Heart left ventricle (tissue), 13 donors: ENCODE measurements around the gene SCN4A.

Experiments
- POLR2A ChIP-seq, 2 donors: fragments of 450-650 bp; IDR thresholded peaks; one replicate each; pipeline ENCODE4 v1.6.1; 2017; ENCODE audit warnings: antibody characterized with exemption in 2 of 2, mild to moderate bottlenecking in 2 of 2, moderate library complexity in 2 of 2
- TF ChIP-seq, protein P1 (sequence below), 12 donors: fragments of 200-600 bp; sonication (generic) in 4 of 12; IDR thresholded peaks; one replicate each; pipeline versions ENCODE4 v1.5.0 to v1.8.0; 2018 to 2022; ENCODE audit warnings: antibody characterized with exemption in 12 of 12, mild to moderate bottlenecking in 5 of 12
- donor health status: ischemic (EF 13 %, LVEDD 7.1; RV severe dilation, severe dysfunction).
- donor health status: DM: no; HTN: yes; CAD: no.
- donor health status: DM: no; HTN: no; CAD: no.
- donor health status: ischemic (EF 25% LVEDD 6.9; RV normal size, moderate dysfunction).
- donor health status: ischemic (EF 25% LVEDD 5.7; RV mildly dilated, moderate dysfunction).
- donor health status: ischemic (EF 35%, LVEDD 5.7; RV mildly dilated, moderate dysfunction).
- donor health status: nonischemic (EF 11% LVEDD 7.7; RV severe dilation, severe dysfunction).
- donor health status: DM: yes; HTN: yes; CAD: no.
- donor health status: PGD.
- donor health status: ischemic (EF 29% LVEDD 5.4; RV normal size, mild dysfunction).
- donor health status: nonischemic (EF 23%, LVEDD 6.1; RV moderate dilation, normal function).

DNA sequence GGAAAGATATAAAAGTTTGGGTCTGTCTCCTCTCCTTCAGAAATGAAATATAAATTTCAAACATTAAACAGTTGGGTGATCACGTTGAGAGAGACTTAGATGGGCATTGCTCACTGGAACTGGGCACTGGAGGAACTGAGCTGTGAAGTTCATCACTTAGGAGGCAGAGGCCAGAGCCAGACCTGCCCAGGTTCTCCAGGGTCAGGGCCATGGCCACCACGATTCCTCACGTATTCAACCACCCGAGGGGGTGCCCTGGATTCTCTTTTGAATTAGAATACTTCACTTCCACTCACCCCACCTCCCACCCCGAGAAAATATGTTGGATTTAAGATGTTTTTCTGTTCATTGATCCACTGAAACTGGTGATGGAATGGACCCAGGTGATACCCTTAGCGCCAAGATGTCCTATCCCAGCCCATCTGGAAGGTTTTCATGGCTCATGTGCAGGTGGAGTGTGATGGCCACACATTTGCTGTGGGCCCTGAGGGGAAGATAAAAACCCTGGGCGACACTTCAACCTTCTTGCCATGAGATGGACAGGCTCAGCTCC is 31.6 kb upstream of the SCN4A start:
- TF ChIP-seq, protein P1, sequence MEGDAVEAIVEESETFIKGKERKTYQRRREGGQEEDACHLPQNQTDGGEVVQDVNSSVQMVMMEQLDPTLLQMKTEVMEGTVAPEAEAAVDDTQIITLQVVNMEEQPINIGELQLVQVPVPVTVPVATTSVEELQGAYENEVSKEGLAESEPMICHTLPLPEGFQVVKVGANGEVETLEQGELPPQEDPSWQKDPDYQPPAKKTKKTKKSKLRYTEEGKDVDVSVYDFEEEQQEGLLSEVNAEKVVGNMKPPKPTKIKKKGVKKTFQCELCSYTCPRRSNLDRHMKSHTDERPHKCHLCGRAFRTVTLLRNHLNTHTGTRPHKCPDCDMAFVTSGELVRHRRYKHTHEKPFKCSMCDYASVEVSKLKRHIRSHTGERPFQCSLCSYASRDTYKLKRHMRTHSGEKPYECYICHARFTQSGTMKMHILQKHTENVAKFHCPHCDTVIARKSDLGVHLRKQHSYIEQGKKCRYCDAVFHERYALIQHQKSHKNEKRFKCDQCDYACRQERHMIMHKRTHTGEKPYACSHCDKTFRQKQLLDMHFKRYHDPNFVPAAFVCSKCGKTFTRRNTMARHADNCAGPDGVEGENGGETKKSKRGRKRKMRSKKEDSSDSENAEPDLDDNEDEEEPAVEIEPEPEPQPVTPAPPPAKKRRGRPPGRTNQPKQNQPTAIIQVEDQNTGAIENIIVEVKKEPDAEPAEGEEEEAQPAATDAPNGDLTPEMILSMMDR (IDR thresholded peaks at IDR 0.05): no peak
- no peak for TF ChIP-seq POLR2A (IDR thresholded peaks at IDR 0.05)
